Measurements from ENCODE around the gene RPL35A. TPM values are rescaled to one million over a fixed set of nuclear protein-coding genes. Genes with fewer than 3 reads are reported as not detected.
"Not testable (repeated sequence)": the region's sequence is repeated elsewhere in the genome, so short reads cannot be mapped to it uniquely, and the experiment has no call there.

RPL35A gene
- total RNA-seq, 1 donor from 2014 or later: 1,252 TPM

DNA sequence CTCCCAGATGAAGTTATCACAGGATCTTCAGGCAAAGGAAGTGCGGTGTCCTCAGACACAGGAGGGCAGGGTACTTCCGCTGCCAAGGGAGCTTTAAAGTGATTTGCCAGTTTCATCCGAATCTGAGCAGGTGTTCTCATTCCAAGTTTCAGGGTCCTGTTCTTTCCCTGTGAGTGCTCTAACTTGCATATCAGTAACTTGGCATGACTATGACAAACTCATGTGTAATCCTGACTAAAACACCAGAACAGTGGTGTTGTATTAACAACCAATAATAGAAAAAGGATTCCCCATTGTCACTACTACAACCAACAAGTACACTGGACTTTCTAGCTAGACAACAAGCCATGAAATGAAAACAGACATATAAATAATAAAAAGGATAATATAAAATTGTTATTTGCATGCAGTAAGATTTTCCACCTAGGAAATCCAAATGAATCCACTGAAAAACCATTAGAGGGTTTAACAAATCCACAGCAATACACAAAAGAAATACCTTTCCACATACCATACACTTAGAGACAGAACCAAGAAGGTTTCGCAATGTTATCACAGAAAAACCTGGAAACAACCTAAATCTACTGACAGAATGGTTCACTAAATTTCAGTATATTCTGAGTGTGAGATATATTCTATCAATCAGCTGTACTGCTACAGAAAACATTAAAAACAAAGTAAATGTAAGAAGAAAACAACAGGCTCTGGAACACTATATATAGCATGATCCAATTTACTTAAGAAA, 40.9 kb upstream of the RPL35A start:
- no peak overlapping the region for H3K27ac Mint-ChIP-seq
- H3K9me3 Mint-ChIP-seq: no peaks in the 10 kb centered on the region
- TF ChIP-seq, protein P1, sequence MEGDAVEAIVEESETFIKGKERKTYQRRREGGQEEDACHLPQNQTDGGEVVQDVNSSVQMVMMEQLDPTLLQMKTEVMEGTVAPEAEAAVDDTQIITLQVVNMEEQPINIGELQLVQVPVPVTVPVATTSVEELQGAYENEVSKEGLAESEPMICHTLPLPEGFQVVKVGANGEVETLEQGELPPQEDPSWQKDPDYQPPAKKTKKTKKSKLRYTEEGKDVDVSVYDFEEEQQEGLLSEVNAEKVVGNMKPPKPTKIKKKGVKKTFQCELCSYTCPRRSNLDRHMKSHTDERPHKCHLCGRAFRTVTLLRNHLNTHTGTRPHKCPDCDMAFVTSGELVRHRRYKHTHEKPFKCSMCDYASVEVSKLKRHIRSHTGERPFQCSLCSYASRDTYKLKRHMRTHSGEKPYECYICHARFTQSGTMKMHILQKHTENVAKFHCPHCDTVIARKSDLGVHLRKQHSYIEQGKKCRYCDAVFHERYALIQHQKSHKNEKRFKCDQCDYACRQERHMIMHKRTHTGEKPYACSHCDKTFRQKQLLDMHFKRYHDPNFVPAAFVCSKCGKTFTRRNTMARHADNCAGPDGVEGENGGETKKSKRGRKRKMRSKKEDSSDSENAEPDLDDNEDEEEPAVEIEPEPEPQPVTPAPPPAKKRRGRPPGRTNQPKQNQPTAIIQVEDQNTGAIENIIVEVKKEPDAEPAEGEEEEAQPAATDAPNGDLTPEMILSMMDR (IDR thresholded peaks at IDR 0.05; ENCODE audit: unreplicated experiment): no peak

DNA sequence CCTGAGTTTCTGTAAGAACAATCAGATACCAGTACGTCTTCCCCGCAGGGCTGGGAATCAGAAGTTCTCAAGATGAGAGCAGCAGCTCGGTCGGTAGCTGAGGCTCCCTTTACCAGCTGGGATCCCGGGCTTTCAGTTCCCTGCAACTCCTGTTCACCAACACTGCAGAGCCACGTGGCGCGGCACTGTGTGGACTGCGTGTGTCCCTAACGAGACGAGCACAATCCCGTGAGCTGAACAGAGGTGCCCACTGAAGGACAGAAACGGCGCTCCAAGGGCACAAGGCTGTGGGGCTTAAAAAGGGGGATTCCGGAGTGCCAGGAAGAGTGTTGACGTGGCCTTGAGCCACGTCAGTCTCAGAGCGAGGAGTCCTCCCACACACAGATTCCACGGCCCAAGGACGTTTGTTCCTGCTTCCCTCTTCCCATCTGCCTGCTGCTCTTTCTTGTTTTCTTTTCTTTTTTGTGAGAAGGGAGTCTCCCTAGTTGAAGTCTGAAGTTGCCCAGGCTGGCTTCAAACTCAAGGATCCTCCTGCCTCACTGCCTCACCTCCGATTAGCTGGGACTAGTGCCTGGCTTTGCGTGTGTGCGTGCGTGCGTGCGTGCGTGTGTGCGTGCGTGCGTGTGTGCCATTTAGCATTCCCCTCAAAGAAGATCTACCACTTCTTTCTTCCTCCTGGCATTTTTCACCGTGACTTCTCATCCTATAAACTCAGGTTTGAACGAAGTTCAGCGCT, 37.1 kb upstream of the RPL35A start:
- H3K27ac Mint-ChIP-seq: no peak overlapping the region
- TF ChIP-seq, protein P1 (IDR thresholded peaks at IDR 0.05; ENCODE audit: unreplicated experiment): no peak
- H3K4me3 Mint-ChIP-seq: no peak overlapping the region
- H3K4me1 Mint-ChIP-seq: no peaks in the 10 kb centered on the region
- peaks cover 3% of the 10 kb centered on the region for H3K36me3 Mint-ChIP-seq
- H3K9me3 Mint-ChIP-seq: peaks cover 4% of the 10 kb centered on the region
- no peak for DNase-seq (ENCODE audit: low spot score in 2 of 2, unreplicated experiment in 2 of 2)
- H3K27me3 Mint-ChIP-seq (ENCODE audit: low read depth): no peaks in the 10 kb centered on the region

More for the DNA sequence above, 40.9 kb upstream of the RPL35A start:
- DNase-seq (ENCODE audit: low spot score in 2 of 2, unreplicated experiment in 2 of 2): no peak
- no peaks in the 10 kb centered on the region for H3K27me3 Mint-ChIP-seq (ENCODE audit: low read depth)
- H3K36me3 Mint-ChIP-seq: no peaks in the 10 kb centered on the region
- H3K4me1 Mint-ChIP-seq: peaks cover 7% of the 10 kb centered on the region
- H3K4me3 Mint-ChIP-seq: no peak overlapping the region

- H3K27ac Mint-ChIP-seq: no peak overlapping the region
- TF ChIP-seq, protein P1 (IDR thresholded peaks at IDR 0.05; ENCODE audit: unreplicated experiment): no peak
- no peak overlapping the region for H3K4me3 Mint-ChIP-seq
- no peak for DNase-seq (ENCODE audit: low spot score in 2 of 2, unreplicated experiment in 2 of 2)
- H3K36me3 Mint-ChIP-seq: peaks cover 3% of the 10 kb centered on the region
- no peaks in the 10 kb centered on the region for H3K27me3 Mint-ChIP-seq (ENCODE audit: low read depth)
- no peaks in the 10 kb centered on the region for H3K4me1 Mint-ChIP-seq
- peaks cover 4% of the 10 kb centered on the region for H3K9me3 Mint-ChIP-seq
Measured at GRCh38 chr3:197913641-197914380, 36.2 kb upstream of the RPL35A start.

- H3K36me3 Mint-ChIP-seq: peaks cover 11% of the 10 kb centered on the region
- H3K27ac Mint-ChIP-seq; H3K4me1 Mint-ChIP-seq; DNase-seq (ENCODE audit: low spot score in 2 of 2, unreplicated experiment in 2 of 2); H3K9me3 Mint-ChIP-seq; H3K27me3 Mint-ChIP-seq (ENCODE audit: low read depth); H3K4me3 Mint-ChIP-seq: not testable (repeated sequence)
Measured at GRCh38 chr3:197921429-197922275, 28.3 kb upstream of the RPL35A start.

- peaks cover 4% of the 10 kb centered on the region for H3K9me3 Mint-ChIP-seq
- no peak for DNase-seq (ENCODE audit: low spot score in 2 of 2, unreplicated experiment in 2 of 2)
- H3K4me3 Mint-ChIP-seq: no peak overlapping the region
- peaks cover 23% of the 10 kb centered on the region for H3K36me3 Mint-ChIP-seq
- H3K4me1 Mint-ChIP-seq: no peaks in the 10 kb centered on the region
- H3K27me3 Mint-ChIP-seq (ENCODE audit: low read depth): no peaks in the 10 kb centered on the region
- H3K27ac Mint-ChIP-seq: no peak overlapping the region
- TF ChIP-seq, protein P1 (IDR thresholded peaks at IDR 0.05; ENCODE audit: unreplicated experiment): no peak
Measured at GRCh38 chr3:197926418-197926817, 23.6 kb upstream of the RPL35A start.

GRCh38 chr3:197927578-197927977, 22.4 kb upstream of the RPL35A start:
- H3K27ac Mint-ChIP-seq; H3K9me3 Mint-ChIP-seq; DNase-seq (ENCODE audit: low spot score in 2 of 2, unreplicated experiment in 2 of 2); H3K4me1 Mint-ChIP-seq; H3K4me3 Mint-ChIP-seq; H3K27me3 Mint-ChIP-seq (ENCODE audit: low read depth): not testable (repeated sequence)
- peaks cover 18% of the 10 kb centered on the region for H3K36me3 Mint-ChIP-seq

Data from mesothelial cell of epicardium (in vitro differentiated cells).